ENCODE results near the gene OXSR1.
"Not testable (repeated sequence)": the region's sequence is repeated elsewhere in the genome, so short reads cannot be mapped to it uniquely, and the experiment has no call there.

Gene OXSR1

DNA sequence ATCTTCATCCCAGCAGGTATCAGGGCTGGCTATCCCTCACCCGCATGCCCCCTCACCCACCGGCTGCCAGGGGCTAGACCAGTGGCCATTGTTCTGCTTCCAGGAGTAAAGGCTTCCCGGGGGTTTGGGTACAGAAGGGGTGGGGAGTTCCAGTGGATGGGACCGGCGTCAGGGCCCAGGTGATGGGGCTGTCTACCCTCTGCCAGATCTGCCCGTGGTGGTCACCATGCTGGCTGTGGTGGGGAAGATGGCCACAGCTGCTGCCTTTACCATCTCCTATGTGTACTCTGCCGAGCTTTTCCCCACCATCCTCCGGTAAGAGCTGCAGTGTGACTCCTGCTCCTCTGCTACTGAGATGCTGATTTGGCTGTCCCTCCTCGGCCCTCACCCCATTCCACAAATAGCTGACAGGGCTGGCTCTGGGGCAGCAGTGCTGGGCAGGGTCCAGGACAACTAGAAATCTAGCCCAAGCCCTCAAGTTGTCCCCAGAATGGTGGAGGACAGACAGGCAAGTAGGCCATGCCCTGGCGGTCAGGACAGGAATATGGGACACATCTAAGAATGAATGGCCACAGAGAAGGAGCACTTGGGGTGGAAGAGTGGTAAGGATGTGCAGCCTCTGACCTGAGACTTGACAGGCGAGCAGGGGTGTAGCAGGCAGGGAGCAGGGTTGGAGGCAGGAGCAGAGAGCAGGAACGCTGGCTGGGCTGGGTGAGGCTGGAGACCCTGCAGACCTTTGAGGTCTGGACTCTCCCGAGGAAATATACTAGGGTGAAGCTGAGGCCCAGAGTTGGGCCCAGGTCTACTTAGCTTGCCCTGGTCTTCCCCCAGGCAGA is 111.0 kb downstream of the OXSR1 start:
- DNase-seq = no peak

DNA sequence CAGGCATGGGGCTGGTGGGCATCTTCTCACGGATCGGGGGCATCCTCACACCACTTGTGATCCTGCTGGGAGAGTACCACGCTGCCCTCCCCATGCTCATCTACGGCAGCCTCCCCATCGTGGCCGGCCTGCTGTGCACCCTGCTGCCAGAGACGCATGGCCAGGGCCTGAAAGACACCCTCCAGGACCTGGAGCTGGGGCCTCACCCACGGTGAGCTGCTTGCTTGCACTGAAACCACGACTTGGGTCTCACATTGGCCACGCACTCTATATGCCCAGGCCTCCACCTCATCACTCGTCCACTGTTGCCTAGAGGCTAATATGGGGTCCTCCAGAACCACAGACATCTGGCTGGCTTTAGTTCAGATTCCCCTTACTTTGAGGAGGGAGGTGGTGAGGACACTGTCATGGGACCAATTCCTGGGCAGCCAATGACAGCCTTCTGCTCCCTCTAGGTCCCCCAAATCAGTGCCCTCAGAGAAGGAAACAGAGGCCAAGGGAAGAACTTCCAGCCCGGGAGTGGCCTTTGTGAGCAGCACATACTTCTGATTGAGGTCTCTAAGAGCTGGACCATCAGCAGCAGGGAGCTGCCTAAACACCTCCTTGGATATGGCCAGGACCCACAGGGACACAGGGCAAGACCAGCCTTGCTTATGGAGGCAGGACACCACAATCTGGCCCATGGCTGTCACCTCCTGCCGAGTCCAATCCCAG is 111.7 kb downstream of the OXSR1 start:
- no peak for DNase-seq

- no peak for DNase-seq
These were observed 113.5 kb downstream of the OXSR1 start for GRCh38 chr3:38278841-38279240.

- no peak for DNase-seq
These were observed 116.8 kb downstream of the OXSR1 start, which contains the start of gene SLC22A14 for GRCh38 chr3:38281895-38282686. TSS of gene SLC22A14 (plus strand) at chr3:38282294. CDS start at chr3:38306027, 23,733 bp downstream.

DNA sequence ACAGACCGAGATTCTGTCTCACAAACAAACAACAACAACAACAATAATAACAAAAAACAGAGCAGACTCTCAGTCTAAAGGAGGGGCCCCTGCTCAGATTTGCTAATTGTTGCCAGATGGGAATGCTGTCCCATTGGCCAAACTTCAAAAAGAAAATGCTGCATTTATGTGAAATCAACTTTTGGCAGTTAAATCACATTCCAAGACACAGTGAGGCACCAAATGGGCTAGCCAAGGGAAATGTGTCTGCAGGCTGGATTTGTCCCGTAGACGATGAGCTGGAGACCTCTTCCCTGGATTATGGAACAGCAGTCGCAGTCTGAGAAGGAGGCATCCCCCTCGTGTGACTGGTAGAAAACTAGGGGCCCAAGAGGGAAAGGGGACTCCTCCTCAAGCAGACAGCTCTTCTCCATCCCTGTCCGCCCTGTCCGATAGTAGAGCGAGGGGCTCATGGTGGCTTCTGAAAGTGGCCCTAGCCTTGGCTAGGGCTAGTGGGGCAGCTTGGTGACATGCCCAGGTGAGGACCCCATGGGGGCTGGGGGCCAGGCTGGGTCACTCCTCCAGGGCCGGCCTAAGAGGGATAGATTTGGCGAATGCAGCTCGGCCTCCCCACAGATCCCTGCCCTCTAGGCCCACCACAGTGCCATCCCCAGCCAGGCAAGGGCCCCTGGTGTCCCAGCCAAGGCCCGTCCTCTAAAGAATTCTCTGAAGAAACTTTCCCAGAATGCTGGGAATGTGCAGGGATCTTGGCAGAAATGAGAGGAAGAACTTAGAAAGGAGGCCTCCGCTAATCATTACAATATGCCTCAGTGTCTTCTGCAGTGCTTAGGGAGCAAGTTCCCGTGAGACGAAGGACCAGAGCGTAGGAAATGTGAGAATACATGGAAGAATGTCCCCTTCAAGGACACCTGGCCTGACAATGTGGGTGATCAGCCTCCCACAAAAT is 118.7 kb downstream of the OXSR1 start:
- DNase-seq = no peak

- DNase-seq = no peak
These were observed 119.4 kb downstream of the OXSR1 start for GRCh38 chr3:38284756-38285150.

DNA sequence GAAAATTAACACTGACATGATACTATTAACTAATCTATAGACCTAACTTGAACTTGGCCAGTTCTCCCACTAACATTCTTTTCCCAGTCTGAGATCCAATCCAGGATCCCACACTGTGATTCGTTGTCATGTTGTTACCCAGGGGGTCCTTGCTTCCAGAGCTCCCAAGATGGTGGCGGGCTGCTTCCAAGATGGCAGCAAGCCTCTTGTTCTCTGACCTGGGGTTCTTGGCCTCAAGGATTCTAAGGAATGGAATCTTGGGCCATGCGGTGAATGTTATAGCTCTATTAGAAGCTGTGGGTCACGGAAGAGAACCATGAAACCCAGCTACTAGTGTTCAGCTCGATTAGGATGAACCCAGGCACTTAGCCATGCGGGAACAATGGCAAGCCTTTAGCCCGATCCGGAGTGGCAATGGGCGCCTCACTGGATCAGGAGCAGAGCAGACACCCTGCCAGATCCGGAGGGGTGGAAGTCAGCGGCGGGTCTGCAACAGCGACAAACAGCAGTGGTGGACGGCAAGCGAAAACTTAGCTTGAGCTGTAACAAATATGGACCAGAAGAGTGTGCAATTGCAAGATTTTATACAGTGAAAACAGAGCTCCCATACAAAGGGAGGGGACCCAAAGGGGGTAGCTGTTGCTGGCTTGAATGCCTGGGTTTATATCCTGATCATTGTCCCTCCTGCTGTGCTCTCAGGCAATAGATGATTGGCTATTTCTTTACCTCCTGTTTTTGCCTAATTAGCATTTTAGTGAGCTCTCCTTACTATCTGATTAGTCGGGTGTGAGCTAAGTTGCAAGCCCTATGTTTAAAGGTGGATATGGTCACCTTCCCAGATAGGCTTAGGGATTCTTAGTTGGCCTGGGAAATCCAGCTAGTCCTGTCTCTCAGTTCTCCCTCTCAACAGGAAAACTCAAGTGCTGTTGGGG is 124.2 kb downstream of the OXSR1 start:
- not testable (repeated sequence) for DNase-seq

GRCh38 chr3:38297053-38297452 is 131.7 kb downstream of the OXSR1 start:
- not testable (repeated sequence) for DNase-seq

DNA sequence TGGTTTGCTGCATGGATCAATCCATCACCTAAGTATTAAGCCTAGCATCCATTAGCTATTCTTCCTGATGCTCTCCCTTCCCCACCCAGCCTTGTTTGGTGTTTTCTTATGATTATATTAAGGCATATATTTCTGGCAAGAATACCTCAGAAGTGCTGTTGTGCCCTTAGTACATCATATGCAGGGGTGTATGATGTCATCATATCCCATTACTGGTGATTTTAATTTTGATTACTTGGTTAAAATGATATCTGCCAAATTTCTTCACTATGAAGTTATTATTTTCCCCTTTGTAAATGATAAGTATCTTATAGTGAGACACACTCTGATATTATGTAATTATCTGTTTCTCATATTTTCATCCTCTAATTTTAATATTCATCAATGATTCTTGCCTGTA is 132.2 kb downstream of the OXSR1 start:
- no peak for DNase-seq

DNA sequence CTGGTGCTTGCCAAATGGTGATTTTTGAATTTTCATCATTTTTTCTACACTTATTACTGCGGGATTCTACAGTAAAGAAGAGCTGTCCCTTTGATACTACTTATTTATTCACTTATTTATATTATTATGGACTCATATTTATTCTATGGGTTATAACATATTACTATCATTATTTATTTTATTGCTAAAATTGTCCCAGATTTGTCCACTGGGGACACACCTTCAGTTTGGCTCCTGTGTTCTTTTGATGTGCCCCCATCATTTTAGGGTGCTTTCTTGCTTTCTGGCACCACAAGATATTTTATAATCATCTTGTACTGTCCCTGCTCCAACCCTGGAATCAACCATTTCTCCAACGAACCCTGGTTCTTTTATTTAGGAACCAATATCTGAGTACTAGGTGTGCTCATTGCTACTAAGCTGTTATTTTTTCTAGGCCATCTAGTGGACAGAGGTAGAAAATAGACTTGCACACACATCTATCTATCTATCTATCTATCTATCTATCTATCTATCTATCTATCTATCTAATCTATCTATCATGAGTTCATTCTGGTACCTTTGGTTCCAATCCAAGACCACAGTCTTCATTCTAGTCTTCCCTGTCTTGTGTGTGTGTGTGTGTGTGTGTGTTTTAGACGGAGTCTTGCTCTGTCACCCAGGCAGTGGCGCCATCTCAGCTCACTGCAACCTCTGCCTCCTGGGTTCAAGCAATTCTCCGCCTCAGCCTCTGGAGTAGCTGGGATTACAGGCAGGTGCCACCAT is 132.8 kb downstream of the OXSR1 start:
- no peak for DNase-seq
